CD4-positive, alpha-beta T cell treated with Interleukin-1 beta for 1 hour (primary cell): Measurements from ENCODE around the gene SMYD3.
A peak's percentile ranks its signal among the peaks of the same experiment; 100 is the strongest.

Experiments
- DNase-seq, 2 donors: peaks; one replicate each; pipeline ENCODE4 v3.0.0-alpha.2; 2020 to 2022

The SMYD3 gene

DNA sequence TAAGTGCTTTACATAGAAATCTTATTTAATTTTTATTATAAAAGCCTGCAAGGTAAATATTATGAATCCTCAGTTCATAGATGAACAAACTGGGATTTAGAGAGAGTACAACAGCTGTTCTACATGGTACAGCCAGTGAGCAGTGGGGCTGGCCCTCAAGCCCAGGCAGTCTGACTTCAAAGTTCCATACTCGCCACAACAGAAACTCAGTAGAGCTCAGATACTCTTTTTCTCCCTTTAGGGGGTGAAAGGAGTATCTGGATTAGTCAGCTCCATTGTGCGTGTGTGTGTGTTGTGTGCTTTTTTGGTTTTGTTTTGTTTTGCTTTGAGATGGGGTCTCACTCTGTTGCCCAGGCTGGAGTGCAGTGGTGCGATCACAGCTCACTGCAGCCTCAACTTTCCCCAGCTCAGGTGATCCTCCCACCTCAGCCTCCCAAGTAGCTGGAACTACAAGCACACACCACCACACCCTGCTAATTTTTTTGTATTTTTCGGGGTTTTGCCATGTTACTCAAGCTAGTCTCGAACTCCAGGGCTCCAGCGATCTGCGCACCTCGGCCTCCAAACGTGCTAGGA is 378.5 kb downstream of the SMYD3 start:
- DNase-seq = no peak

DNA sequence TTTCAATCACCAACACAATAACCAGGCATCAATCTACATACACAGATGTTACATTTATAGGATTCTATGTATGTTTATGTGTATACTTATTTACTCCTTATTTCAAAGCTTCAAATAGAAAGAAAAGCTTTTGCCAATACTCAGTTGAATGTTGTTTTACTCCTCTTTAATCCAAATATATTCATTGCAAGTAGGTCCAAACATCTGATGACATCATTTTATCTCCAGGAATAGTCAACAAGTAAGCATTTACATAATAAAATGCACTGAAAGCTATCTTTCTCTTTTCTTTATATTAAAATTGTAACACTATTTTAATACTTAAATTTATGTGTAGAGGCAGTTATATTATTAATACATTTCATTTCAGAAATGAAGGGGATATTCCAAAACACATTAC is 380.5 kb downstream of the SMYD3 start:
- DNase-seq = no peak

DNA sequence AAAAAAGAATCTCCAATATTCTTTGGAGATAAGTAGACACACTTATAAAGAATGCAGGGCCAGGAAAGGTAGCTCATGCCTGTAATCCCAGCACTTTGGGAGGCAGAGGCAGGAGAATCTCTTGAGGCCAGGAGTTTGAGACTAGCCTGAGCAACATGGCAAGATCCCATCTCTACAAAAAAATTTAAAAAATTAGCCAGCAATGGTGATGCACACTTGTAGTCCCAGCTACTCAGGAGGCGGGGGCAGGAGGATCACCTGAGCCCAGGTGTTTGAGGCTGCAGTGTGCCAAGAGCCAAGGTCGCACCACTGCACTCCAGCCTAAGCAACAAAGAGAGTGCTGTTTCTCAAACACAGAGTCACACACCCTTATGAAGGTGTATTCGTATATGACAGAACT is 385.0 kb downstream of the SMYD3 start:
- DNase-seq = no peak

GRCh38 chr1:246121533-246121932 is 385.5 kb downstream of the SMYD3 start:
- no peak for DNase-seq

DNA sequence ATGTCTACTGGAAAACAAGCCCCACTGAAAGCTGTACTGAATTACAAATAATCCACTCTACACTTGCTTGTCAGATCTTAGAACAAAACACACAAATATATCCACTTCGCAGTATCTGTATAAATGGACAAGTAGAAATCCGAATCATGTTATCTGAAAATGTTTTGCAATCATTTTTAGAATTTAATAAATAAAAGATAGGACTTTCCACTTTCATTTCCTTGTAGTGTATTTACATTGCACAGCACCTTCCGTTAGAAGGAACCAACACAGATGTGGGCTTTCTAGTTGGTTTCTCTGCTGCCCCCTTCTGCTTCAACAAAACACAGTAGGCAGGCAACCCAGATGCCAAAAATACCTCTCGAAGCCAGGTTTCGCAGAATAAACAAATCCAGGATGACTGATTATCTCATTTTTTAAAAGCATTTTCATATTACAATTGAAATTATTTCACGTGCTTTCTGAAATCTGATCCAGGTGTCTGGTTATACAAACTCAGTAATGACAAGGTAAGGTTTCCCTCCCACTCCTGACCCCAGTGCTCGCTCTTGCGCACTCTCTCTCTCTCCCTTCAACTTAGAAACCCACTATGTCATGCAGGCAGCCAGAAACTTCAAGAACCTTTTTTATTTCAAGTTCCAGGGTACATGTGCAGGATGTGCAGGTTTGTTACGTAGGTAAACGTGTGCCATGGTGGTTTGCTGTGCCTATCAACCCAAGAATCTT is 389.9 kb downstream of the SMYD3 start:
- DNase-seq = peak; percentile 51 to 61

GRCh38 chr1:246114369-246114768 is 392.7 kb downstream of the SMYD3 start:
- DNase-seq = no peak

DNA sequence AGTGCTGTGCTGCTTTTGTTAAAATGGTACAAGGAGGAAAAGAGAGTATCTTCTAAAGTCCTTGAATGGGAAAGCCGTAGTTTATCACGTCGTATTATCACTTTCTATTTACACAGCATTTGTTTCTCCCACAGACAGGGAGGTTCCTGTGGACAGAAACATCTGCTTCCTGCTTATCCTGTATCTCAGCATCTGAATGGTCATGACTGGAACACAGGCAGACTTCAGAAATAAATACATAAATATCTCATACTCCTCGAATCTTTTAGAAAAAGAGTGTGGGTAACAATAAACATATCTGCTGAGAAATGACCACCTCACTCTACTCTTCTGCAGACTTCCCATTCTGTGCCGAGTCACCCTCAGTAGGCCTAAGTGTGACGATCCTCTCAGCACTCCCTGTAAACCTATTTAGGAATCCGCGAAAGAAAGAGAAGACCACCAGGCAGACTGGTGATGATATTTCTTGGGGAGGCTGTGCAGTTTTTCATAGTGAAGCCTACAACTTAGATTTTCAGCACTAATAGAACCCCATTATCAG is 393.5 kb downstream of the SMYD3 start:
- DNase-seq = no peak

- DNase-seq = no peak
Observed at GRCh38 chr1:246111570-246111969, 395.5 kb downstream of the SMYD3 start.

GRCh38 chr1:246110343-246111219 is 396.5 kb downstream of the SMYD3 start:
- no peak for DNase-seq

GRCh38 chr1:246108278-246108925 is 398.7 kb downstream of the SMYD3 start:
- DNase-seq = no peak

DNA sequence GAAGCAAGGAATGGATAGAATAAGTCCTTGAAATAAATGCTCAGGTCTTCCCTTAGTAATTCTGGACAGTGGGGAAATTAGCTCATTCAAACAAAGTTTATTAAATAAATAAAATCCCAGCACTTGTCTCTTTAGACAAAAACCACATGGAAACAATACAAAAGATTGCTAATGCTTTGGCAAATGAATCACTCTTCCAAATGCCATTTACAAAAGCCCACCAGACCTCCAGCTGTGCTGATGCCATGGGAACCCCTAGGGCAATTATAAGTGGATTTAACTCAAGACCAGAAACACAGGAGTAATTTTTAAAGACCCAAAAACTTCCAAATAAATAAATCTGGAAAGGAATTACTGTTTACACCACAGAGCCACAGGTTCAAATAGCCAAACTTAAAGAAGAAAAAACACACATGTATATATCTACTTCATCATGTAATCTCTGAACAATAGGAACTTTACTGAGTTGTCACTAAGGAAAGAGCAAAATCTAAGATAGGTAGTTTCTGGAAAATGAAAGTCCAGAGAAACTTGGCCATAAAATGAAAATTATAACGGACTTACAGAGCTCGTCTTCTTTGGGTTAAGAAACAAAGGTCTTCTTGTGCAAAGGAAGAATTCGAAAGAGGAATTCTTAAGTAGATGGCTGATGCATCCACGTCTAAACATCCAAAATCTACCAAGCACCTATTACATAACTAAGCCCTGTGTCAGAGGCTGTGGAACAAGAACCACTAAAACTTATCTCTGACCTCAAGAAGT is 399.4 kb downstream of the SMYD3 start:
- no peak for DNase-seq

- DNase-seq = no peak
Observed at GRCh38 chr1:246106342-246106763, 400.7 kb downstream of the SMYD3 start.

DNA sequence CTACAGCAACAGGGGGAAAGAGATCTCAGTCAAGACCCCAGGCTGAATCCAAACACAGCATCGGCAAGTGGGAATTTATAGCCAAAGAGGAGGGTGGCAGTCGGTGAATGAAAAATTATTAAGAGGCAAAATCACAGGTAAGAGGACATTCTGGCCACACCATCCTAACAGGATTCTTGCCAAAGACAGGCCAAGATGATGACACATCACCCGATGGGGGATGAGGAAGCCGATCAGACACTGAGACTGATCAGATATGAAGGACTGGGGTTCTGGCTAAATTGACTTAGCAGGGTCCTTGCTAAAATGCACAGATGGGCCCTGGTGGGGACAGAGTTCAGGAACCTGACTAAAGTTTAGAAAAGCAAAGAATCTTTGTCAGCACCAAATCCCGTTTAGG is 402.2 kb downstream of the SMYD3 start:
- DNase-seq = no peak

- no peak for DNase-seq
Observed at GRCh38 chr1:246099570-246099969, 407.5 kb downstream of the SMYD3 start.

DNA sequence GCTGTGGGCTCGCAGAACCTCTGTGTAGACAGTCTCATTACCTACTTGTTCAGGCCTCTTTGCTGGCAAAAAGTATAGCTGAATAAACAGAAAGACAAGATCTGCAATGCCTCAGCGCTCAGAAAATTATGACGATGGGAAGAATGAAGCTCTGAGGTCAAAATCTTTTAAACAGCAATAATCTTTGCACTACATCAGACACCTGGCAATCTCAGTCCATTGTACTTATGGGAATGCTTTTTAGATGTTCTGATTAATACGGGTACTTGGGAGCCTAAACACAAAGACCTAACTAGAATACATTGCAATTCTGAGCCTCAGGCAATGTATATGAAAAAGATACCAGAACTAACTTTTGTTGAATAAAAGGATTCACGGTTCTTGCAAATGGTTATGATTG is 410.7 kb downstream of the SMYD3 start:
- DNase-seq = no peak

GRCh38 chr1:246095443-246095842 is 411.6 kb downstream of the SMYD3 start:
- no peak for DNase-seq

GRCh38 chr1:246093230-246093629 is 413.8 kb downstream of the SMYD3 start:
- DNase-seq = no peak

GRCh38 chr1:246092136-246092535 is 414.9 kb downstream of the SMYD3 start:
- DNase-seq = no peak

GRCh38 chr1:246091477-246091876 is 415.6 kb downstream of the SMYD3 start:
- DNase-seq = no peak

- no peak for DNase-seq
Observed at GRCh38 chr1:246086191-246086590, 420.9 kb downstream of the SMYD3 start.

GRCh38 chr1:246083416-246083815 is 423.7 kb downstream of the SMYD3 start:
- DNase-seq = no peak
